Spleen (tissue), 11 donors: ENCODE data around the gene PTBP2. TPM values are rescaled to one million over a fixed set of nuclear protein-coding genes. Genes with fewer than 3 reads are reported as not detected.
"Not testable (repeated sequence)": the region's sequence is repeated elsewhere in the genome, so short reads cannot be mapped to it uniquely, and the experiment has no call there.

Source experiments
- DNase-seq: peaks from one replicate; pipeline ENCODE4 v3.0.0-alpha.2; 2020
- H3K27ac ChIP-seq, 8 donors: fragments of 200-600 bp; sonication (generic) in 7 of 8; 1 replicate in 4 of 8; 2 replicates in 4 of 8; pipeline versions ENCODE4 v1.5.0 to v1.8.0; 2016 to 2021; ENCODE audit warnings: inconsistent platforms in 4 of 8, mild to moderate bottlenecking in 4 of 8, moderate library complexity in 1 of 8
- H3K27me3 ChIP-seq, 7 donors: fragments of 200-600 bp; sonication (generic) in 6 of 7; replicated peaks in 1 of 7; 1 replicate in 4 of 7; 2 replicates in 3 of 7; pipeline versions ENCODE4 v1.5.0 to v1.8.0; 2016 to 2021; ENCODE audit warnings: inconsistent platforms in 3 of 7, mild to moderate bottlenecking in 1 of 7
- H3K36me3 ChIP-seq, 6 donors: fragments of 200-600 bp; sonication (generic) in 5 of 6; 1 replicate in 4 of 6; 2 replicates in 2 of 6; pipeline versions ENCODE4 v1.5.0 to v1.8.0; 2016 to 2021; ENCODE audit warnings: inconsistent platforms in 2 of 6
- H3K4me1 ChIP-seq, 6 donors: fragments of 200-600 bp; sonication (generic) in 5 of 6; 1 replicate in 3 of 6; 2 replicates in 3 of 6; pipeline versions ENCODE4 v1.5.0 to v1.8.0; 2016 to 2021; ENCODE audit warnings: inconsistent platforms in 3 of 6
- H3K4me3 ChIP-seq, 8 donors: fragments of 200-600 bp; sonication (generic) in 7 of 8; 1 replicate in 4 of 8; 2 replicates in 4 of 8; pipeline versions ENCODE4 v1.5.0 to v1.8.0; 2016 to 2021; ENCODE audit warnings: inconsistent platforms in 4 of 8, mild to moderate bottlenecking in 4 of 8, moderate library complexity in 2 of 8
- H3K9me3 ChIP-seq, 8 donors: fragments of 200-600 bp; sonication (generic) in 7 of 8; 1 replicate in 4 of 8; 2 replicates in 4 of 8; pipeline versions ENCODE4 v1.5.0 to v1.8.0; 2016 to 2021; ENCODE audit warnings: inconsistent platforms in 4 of 8
- POLR2A ChIP-seq, 3 donors: fragments of 450-650 bp; IDR thresholded peaks; one replicate each; pipeline ENCODE4 v1.5.1; 2017; ENCODE audit warnings: antibody characterized with exemption in 3 of 3, mild to moderate bottlenecking in 1 of 3
- POLR2AphosphoS5 ChIP-seq, 3 donors: sonication (generic); formaldehyde crosslinking; IDR thresholded peaks; one replicate each; pipeline ENCODE4 v1.5.1; 2017; ENCODE audit warnings: antibody characterized with exemption in 3 of 3
- WGBS, 5 donors: extraction: QIAGEN DNeasy Blood & Tissue Kit in 3 of 5; methylation state at CpG; one replicate each; pipeline versions ENCODE4 v1.1.5 to v1.1.7; 2013 to 2018; 5-methylcytosine and 5-hydroxymethylcytosine counted together
- intact Hi-C: fragments of 100-400 bp; cut with DNase I; formaldehyde crosslinking; loops from one replicate; pipeline ENCODE4 v1.15.0; 2023; ENCODE audit warnings: low total_unique reads
- polyA plus RNA-seq, 3 donors: library from polyadenylated mRNA; stranded (reverse); fragments of 200-250 nt; gene quantifications; one replicate each; pipeline ENCODE4 v1.2.1, GENCODE V29; 2013
- total RNA-seq, 7 donors: library from RNA; depleted of rRNA in 3 of 7; stranded (reverse); fragments of >200 nt in 3 of 7; fragmentation: NEBNext Ultra II Directional in 4 of 7; extraction: Animal tissue kit (Norgen Biotek cat#: 25700) in 4 of 7; gene quantifications; one replicate each; pipeline versions ENCODE4 v1.1.0 to v1.2.1, GENCODE V29; 2016 to 2021
- TF ChIP-seq, protein P1 (sequence below), 11 experiments: fragments of 200-600 bp in 7 of 11; fragments of 450-650 bp in 4 of 11; sonication (generic) in 4 of 11; IDR thresholded peaks in 8 of 11; conservative IDR thresholded peaks in 3 of 11; 1 replicate in 7 of 11; 2 replicates in 4 of 11; pipeline versions ENCODE4 v1.4.0 to v1.8.0; 2016 to 2021; ENCODE audit warnings: antibody characterized with exemption in 11 of 11, inconsistent platforms in 4 of 11, mild to moderate bottlenecking in 1 of 11
- donor health status: healthy with polysubstance abuse.
- donor health status: DM: no; HTN: no; CAD: no; lungs with moderate emphysema.
- donor health status: DM: no; HTN: no; CAD: no.
- donor health status: Bipolar disorder and iron deficiency.
- donor health status: healthy.
- donor health status: DM: no; HTN: no; CAD: no.
- donor health status: DM: yes; HTN: yes; CAD: no.

Gene PTBP2
- total and polyA plus RNA-seq, 10 donors = 15.4 to 89.9 (median 25.9) TPM

DNA sequence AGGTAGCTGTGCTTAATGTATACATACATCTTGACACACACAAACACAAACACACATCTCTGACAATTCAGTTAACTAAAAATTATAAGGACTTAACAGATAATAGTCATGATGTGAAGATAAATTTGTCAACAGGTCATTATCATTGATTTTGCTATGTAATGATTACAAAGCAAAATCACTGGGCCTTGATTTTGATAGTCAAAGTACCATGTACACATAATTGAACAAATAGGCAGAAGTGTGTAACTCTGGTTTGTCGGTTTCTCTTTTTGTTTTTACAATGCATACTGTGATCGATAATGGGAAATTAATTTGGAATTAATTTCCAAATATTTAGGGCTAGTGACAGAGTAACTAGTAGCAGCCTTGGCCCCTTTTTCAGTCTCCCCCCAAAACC is 30.8 kb downstream of the PTBP2 start:
- no peak for DNase-seq
- H3K4me1 ChIP-seq = peaks cover 0 to 32% (median 15%) of the 10 kb centered on the region in 6 donors
- no peaks in the 10 kb centered on the region for H3K27me3 ChIP-seq
- H3K4me3 ChIP-seq = no peak overlapping the region
- 96 to 100% (median 99%) methylated on average over 2 of the region's 2 CpGs for WGBS, 5 donors
- no peak overlapping the region for H3K27ac ChIP-seq
- H3K36me3 ChIP-seq = peaks cover 2 to 66% (median 28%) of the 10 kb centered on the region in 6 donors
- TF ChIP-seq POLR2AphosphoS5 (IDR thresholded peaks at IDR 0.05) (no peak), POLR2A (IDR thresholded peaks at IDR 0.05) (no peak)
- TF ChIP-seq, protein P1, sequence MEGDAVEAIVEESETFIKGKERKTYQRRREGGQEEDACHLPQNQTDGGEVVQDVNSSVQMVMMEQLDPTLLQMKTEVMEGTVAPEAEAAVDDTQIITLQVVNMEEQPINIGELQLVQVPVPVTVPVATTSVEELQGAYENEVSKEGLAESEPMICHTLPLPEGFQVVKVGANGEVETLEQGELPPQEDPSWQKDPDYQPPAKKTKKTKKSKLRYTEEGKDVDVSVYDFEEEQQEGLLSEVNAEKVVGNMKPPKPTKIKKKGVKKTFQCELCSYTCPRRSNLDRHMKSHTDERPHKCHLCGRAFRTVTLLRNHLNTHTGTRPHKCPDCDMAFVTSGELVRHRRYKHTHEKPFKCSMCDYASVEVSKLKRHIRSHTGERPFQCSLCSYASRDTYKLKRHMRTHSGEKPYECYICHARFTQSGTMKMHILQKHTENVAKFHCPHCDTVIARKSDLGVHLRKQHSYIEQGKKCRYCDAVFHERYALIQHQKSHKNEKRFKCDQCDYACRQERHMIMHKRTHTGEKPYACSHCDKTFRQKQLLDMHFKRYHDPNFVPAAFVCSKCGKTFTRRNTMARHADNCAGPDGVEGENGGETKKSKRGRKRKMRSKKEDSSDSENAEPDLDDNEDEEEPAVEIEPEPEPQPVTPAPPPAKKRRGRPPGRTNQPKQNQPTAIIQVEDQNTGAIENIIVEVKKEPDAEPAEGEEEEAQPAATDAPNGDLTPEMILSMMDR (IDR thresholded peaks at IDR 0.05 in 8 of 11, conservative IDR thresholded peaks at IDR 0.05 in 3 of 11) = no peak
- no peaks in the 10 kb centered on the region for H3K9me3 ChIP-seq
- intact Hi-C loops = no loop called here

- H3K27me3 ChIP-seq = no peaks in the 10 kb centered on the region
- no peaks in the 10 kb centered on the region for H3K9me3 ChIP-seq
- 95 to 100% (median 98%) methylated on average over 1 of the region's 1 CpG for WGBS, 5 donors
- H3K36me3 ChIP-seq = peaks cover 2 to 65% (median 25%) of the 10 kb centered on the region in 6 donors
- no peak overlapping the region for H3K27ac ChIP-seq
- TF ChIP-seq POLR2AphosphoS5 (IDR thresholded peaks at IDR 0.05) (no peak), POLR2A (IDR thresholded peaks at IDR 0.05) (no peak)
- TF ChIP-seq, protein P1 (IDR thresholded peaks at IDR 0.05 in 8 of 11, conservative IDR thresholded peaks at IDR 0.05 in 3 of 11) = no peak
- no peak for DNase-seq
- intact Hi-C loops = no loop called here
- no peaks in the 10 kb centered on the region for H3K4me1 ChIP-seq
- no peak overlapping the region for H3K4me3 ChIP-seq
These were observed 35.2 kb downstream of the PTBP2 start for GRCh38 chr1:96756789-96757188.

DNA sequence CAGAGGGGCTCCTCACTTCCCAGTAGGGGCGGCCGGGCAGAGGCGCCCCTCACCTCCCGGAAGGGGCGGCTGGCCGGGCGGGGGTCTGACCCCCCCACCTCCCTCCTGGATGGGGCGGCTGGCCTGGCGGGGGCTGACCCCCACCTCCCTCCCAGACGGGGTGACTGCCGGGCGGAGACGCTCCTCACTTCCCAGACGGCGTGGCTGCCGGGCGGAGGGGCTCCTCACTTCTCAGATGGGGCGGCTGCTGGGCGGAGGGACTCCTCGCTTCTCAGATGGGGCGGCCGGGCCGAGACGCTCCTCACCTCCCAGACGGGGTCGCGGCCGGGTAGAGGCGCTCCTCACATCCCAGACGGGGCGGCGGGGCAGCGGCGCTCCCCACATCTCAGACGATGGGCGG is 41.0 kb downstream of the PTBP2 start:
- Histone ChIP-seq H3K36me3 (peaks cover 0 to 24% (median 0%) of the 10 kb centered on the region in 6 donors), H3K4me1 (peaks cover 0 to 13% (median 0%) of the 10 kb centered on the region in 6 donors), H3K9me3 (peaks cover 0 to 11% (median 0%) of the 10 kb centered on the region in 8 donors)
- H3K27ac ChIP-seq, intact Hi-C loops, H3K27me3 ChIP-seq, H3K4me3 ChIP-seq, DNase-seq: not testable (repeated sequence)
- 95 to 98% (median 96%) methylated on average over 8 to 36 of the region's 36 CpGs for WGBS, 5 donors

DNA sequence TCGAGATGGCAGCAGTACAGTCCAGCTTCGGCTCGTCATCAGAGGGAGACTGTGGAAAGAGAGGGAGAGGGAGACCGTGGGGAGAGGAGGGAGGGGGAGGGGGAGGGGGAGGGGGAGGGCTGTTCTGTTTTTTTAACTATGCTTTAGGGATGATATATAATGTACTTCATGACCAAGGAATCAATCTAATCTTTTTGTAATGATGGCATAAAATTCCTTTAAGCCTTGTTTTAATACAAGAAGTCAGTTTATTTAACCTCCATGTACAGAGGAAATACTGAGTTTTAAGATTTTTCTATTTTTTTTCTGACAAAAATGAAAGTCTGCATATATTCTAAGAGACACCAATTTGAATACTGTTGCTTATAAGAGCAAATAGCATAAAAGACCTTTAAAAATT is 41.9 kb downstream of the PTBP2 start:
- DNase-seq = no peak
- Histone ChIP-seq H3K36me3 (peaks cover 0 to 21% (median 0%) of the 10 kb centered on the region in 6 donors), H3K27me3 (no peaks in the 10 kb centered on the region), H3K9me3 (peaks cover 0 to 11% (median 0%) of the 10 kb centered on the region in 8 donors), H3K4me3 (no peak overlapping the region), H3K4me1 (peaks cover 0 to 13% (median 0%) of the 10 kb centered on the region in 6 donors), H3K27ac (no peak overlapping the region)
- TF ChIP-seq, protein P1 (IDR thresholded peaks at IDR 0.05 in 8 of 11, conservative IDR thresholded peaks at IDR 0.05 in 3 of 11) = no peak
- TF ChIP-seq POLR2A (IDR thresholded peaks at IDR 0.05) (no peak), POLR2AphosphoS5 (IDR thresholded peaks at IDR 0.05) (no peak)
- intact Hi-C loops = no loop called here
- WGBS, 5 donors = 83 to 94% (median 93%) methylated on average over 3 to 4 of the region's 4 CpGs

- DNase-seq = no peak
- H3K27ac ChIP-seq = no peak overlapping the region
- peaks cover 0 to 11% (median 0%) of the 10 kb centered on the region in 8 donors for H3K9me3 ChIP-seq
- no peaks in the 10 kb centered on the region for H3K27me3 ChIP-seq
- intact Hi-C loops = no loop called here
- H3K4me3 ChIP-seq = no peak overlapping the region
- TF ChIP-seq, protein P1 (IDR thresholded peaks at IDR 0.05 in 8 of 11, conservative IDR thresholded peaks at IDR 0.05 in 3 of 11) = no peak
- TF ChIP-seq POLR2AphosphoS5 (IDR thresholded peaks at IDR 0.05) = no peak
- no peak for TF ChIP-seq POLR2A (IDR thresholded peaks at IDR 0.05)
- peaks cover 0 to 18% (median 0%) of the 10 kb centered on the region in 6 donors for H3K36me3 ChIP-seq
- peaks cover 0 to 13% (median 0%) of the 10 kb centered on the region in 6 donors for H3K4me1 ChIP-seq
These were observed 42.9 kb downstream of the PTBP2 start for GRCh38 chr1:96764469-96764868.
